ENCODE measurements around the gene CENPK. TPM values are rescaled to one million over a fixed set of nuclear protein-coding genes. Genes with fewer than 3 reads are reported as not detected.
A peak's percentile ranks its signal among the peaks of the same experiment; 100 is the strongest.
"Not testable (repeated sequence)": the region's sequence is repeated elsewhere in the genome, so short reads cannot be mapped to it uniquely, and the experiment has no call there.

CENPK gene
- total RNA-seq, 2 experiments from 2014 or later: 86.0 to 88.7 TPM

DNA sequence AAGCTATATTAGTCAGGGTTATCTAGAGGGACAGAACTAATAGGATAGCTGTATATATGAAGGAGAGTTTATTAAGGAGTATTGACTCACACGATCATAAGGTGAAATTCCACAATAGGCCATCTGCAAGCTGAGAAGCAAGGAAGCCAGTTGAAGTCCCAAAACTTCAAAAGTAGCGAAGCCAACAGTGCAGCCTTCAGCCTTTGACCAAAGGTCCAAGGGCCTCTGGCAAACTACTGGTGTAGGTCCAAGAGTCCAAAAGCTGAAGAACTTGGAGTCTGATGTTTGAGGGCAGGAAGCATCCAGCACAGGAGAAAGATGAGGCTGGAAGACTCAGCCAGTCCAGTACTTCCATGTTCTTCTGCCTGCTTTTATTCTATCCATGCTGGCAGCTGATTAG is 76.2 kb downstream of the CENPK start:
- CTCF ChIA-PET: interaction anchor here (0.6 to 1.2 kb wide), 7 partner anchors 12 to 682 kb away, joined by 3 to 6 read pairs (median 4); no protein-coding TSS in a partner anchor
- POLR2A ChIA-PET; H3K27ac Mint-ChIP-seq; H3K27me3 Mint-ChIP-seq; DNase-seq; H3K36me3 Mint-ChIP-seq (ENCODE audit: low read depth); H3K9me3 Mint-ChIP-seq; H3K4me3 Mint-ChIP-seq: not testable (repeated sequence)
- H3K4me1 Mint-ChIP-seq: peaks cover 13% of the 10 kb centered on the region

DNA sequence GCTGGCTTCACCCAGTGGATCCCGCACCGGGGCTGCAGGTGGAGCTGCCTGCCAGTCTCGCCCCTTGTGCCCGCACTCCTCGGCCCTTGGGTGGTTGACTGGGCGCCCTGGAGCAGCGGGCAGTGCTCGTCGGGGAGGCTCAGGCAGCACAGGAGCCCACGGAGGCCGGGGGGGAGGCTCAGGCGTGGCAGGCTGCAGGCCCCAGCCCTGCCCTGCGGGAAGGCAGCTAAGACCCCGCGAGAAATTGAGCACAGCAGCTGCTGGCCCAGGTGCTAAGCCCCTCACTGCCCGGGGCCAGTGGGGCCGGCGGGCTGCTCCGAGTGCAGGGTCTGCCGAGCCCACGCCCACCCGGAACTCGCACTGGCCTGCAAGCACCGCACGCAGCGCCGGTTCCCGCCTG is 77.6 kb downstream of the CENPK start:
- Mint-ChIP-seq H3K4me1 (peaks cover 15% of the 10 kb centered on the region), H3K36me3 (ENCODE audit: low read depth) (no peaks in the 10 kb centered on the region), H3K9me3 (no peaks in the 10 kb centered on the region), H3K4me3 (no peak overlapping the region), H3K27ac (no peak overlapping the region), H3K27me3 (no peaks in the 10 kb centered on the region)
- ChIA-PET CTCF (interaction anchor here (4.6 kb wide), 1 partner anchor 675 kb away, joined by 43 read pairs; no protein-coding TSS in a partner anchor), POLR2A (interaction anchor here (4.8 kb wide), 1 partner anchor 77 kb away, joined by 41 read pairs; the partner anchor contains the start of genes CENPK and PPWD1)
- no peak for DNase-seq

DNA sequence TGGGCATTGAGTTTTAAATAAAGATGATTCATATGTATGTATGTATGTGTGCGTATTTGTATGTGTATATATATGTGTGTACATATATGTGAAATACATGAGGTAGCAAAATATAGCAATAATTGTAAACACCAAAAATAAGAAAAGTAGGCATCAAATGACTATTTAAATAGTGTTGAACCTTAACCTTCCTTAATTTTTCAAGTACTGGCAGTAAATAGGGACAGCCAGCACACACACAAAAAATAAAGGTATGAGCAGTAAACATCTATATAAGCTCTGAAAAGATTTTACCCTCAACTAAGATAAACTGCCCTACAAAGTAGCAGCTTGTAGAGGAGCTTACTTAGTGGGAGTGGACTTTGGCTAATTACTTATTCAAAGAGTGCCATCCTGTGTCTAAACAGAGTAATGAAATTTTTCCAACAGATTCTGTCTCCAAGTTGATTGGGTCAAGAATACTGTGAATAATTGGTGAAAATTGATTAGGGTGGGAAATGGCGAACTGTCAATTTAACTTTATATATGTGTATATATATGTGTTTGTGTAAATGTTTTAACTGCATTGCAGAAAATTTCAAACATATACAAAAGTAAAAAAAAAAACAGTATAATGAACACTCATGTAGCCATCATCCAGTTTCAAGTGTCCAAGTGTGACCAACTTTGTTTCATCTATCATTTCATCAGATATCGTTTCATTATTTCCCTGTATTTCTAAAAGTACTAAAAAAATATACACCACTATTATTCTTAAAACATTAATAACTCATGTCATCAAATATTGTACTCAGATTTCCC is 79.2 kb downstream of the CENPK start:
- H3K27ac Mint-ChIP-seq: peak overlapping the region; percentile 24
- H3K9me3 Mint-ChIP-seq: no peaks in the 10 kb centered on the region
- ChIA-PET POLR2A (interaction anchor here (0.8 to 4.8 kb wide), 7 partner anchors 79 to 715 kb away, joined by 3 to 41 read pairs (median 11); partner anchors contain the start of genes CENPK, CWC27, PPWD1 and SREK1IP1), CTCF (interaction anchor here (0.6 to 4.6 kb wide), 23 partner anchors 11 to 850 kb away, joined by 3 to 43 read pairs (median 5); no protein-coding TSS in a partner anchor)
- no peaks in the 10 kb centered on the region for H3K36me3 Mint-ChIP-seq (ENCODE audit: low read depth)
- H3K4me1 Mint-ChIP-seq: peaks cover 15% of the 10 kb centered on the region
- no peak for DNase-seq
- H3K27me3 Mint-ChIP-seq: no peaks in the 10 kb centered on the region
- no peak overlapping the region for H3K4me3 Mint-ChIP-seq

DNA sequence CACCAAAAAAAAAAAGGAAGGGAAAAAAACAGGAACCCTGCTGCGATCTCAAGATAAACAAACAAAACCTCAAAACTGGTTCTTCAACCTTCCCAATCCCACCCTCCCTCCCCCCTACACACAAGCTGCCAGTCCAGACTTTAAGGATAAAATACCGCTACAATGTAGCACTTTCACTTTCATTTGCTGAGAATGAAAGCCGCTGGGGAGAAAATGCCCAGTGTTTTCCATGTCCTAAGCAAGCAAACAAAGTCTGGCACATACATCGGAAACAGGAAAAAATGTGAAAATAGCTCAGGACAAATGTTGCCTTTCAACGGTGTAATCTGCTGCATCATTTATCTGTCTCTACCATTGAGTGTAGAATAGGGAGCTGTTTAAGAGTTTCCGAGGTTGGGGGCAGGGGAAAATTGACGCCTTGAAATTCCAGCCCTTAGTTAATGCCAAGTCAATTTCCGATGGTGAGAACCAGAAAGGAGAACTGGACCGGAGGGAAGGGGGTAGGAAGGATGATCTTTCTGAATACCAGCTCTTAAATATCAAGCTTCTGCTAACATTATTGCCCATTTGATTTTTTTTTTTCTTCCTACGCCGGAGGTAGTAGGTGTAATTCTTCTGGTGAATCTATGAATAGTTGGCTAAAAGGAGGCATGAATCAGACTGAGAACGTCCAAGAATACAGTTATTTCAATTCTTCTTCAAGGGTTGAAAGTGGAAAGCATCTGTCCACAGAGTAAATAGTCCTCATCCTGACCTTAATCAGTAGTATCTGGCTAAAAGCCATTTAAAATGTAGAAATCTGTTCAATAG is 80.0 kb downstream of the CENPK start:
- DNase-seq: no peak
- CTCF ChIA-PET: interaction anchor here (0.6 to 4.6 kb wide), 25 partner anchors 10 to 849 kb away, joined by 3 to 43 read pairs (median 4); no protein-coding TSS in a partner anchor
- no peaks in the 10 kb centered on the region for H3K27me3 Mint-ChIP-seq
- H3K36me3 Mint-ChIP-seq (ENCODE audit: low read depth): no peaks in the 10 kb centered on the region
- H3K4me3 Mint-ChIP-seq: no peak overlapping the region
- H3K27ac Mint-ChIP-seq: peak overlapping the region; percentile 24
- peaks cover 15% of the 10 kb centered on the region for H3K4me1 Mint-ChIP-seq
- no peaks in the 10 kb centered on the region for H3K9me3 Mint-ChIP-seq
- POLR2A ChIA-PET: interaction anchor here (0.6 to 4.8 kb wide), 11 partner anchors 9 to 714 kb away, joined by 3 to 41 read pairs (median 5); partner anchors contain the start of genes CENPK, CWC27, PPWD1 and SREK1IP1

DNA sequence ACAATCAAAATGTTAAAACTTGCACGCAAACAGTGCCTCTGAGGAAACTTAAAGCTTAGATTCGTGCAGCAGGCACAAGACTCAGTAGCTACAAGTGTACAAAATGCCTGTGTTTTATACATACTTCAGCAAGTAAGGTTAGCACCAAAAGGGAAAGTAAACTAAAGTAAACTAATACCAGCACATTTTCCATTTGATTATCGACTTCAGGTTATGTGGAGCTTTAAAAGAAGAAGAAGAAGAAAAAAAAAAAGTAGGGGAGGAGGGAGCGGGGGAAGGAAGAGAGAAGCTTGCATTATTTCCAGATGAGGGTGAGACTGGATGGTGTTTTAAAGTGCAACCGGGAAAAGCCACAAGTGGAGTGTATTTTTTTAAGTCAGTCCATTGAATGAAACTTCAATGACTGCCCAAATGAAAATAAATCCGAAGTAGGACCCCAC is 80.7 kb downstream of the CENPK start:
- no peak for DNase-seq
- ChIA-PET CTCF (interaction anchor here (0.7 to 4.6 kb wide), 18 partner anchors 9 to 848 kb away, joined by 3 to 43 read pairs (median 6); no protein-coding TSS in a partner anchor), POLR2A (interaction anchor here (0.6 to 4.8 kb wide), 7 partner anchors 9 to 714 kb away, joined by 3 to 41 read pairs (median 11); partner anchors contain the start of genes CENPK, CWC27, PPWD1 and SREK1IP1)
- H3K4me1 Mint-ChIP-seq: peaks cover 15% of the 10 kb centered on the region
- no peaks in the 10 kb centered on the region for H3K27me3 Mint-ChIP-seq
- H3K4me3 Mint-ChIP-seq: no peak overlapping the region
- peak overlapping the region; percentile 61 for H3K27ac Mint-ChIP-seq
- no peaks in the 10 kb centered on the region for H3K9me3 Mint-ChIP-seq
- H3K36me3 Mint-ChIP-seq (ENCODE audit: low read depth): no peaks in the 10 kb centered on the region

DNA sequence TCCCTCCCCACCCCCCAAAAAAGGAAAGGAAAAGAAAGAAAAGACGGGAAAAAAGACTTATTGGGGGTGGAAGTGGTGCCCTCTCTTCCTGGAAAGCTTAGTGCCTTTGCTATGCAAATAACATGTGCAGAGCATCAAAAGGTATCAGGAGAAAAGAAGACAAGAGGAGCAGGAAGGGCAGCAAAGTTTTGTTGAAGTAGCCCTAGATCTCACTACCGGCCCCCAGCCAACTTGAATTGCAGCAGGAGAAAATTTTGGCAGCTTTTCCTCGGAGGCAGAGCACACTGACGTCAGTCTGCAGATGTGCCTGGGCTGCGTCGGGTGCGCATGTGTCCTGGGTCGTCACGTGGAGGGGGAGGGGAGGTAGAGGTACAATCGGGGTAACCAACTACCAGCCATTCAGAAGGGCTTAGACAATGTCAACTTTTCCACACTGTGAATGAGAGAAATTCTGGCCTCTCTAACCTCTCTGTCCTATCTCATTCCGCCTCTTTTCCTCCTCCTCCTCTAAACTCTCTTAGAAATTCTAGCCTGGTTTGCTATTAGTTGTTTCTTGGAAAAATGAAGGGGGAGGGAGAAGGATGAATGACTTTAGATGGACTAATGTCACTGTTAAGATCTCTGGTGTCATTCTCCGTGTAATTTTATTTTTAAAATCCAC is 81.2 kb downstream of the CENPK start, which contains the start of gene ADAMTS6:
Gene ADAMTS6 (minus strand): TSS at position 286 of the 661 bp plus-strand sequence. CDS start 8,247 bp downstream, outside the sequence.
- CTCF ChIA-PET: interaction anchor here (0.7 to 4.6 kb wide), 14 partner anchors 9 to 848 kb away, joined by 3 to 43 read pairs (median 4); no protein-coding TSS in a partner anchor
- DNase-seq: peak; percentile 78
- POLR2A ChIA-PET: interaction anchor here (0.6 to 4.8 kb wide), 6 partner anchors 10 to 713 kb away, joined by 3 to 41 read pairs (median 13); partner anchors contain the start of genes CENPK, CWC27, PPWD1 and SREK1IP1
- no peaks in the 10 kb centered on the region for H3K9me3 Mint-ChIP-seq
- peak within 1 kb of the TSS; percentile 61 for H3K27ac Mint-ChIP-seq
- H3K36me3 Mint-ChIP-seq (ENCODE audit: low read depth): no peaks in the 10 kb centered on the region
- peaks cover 15% of the 10 kb centered on the region for H3K4me1 Mint-ChIP-seq
- H3K27me3 Mint-ChIP-seq: no peaks in the 10 kb centered on the region
- H3K4me3 Mint-ChIP-seq: no peak within 1 kb of the TSS

DNA sequence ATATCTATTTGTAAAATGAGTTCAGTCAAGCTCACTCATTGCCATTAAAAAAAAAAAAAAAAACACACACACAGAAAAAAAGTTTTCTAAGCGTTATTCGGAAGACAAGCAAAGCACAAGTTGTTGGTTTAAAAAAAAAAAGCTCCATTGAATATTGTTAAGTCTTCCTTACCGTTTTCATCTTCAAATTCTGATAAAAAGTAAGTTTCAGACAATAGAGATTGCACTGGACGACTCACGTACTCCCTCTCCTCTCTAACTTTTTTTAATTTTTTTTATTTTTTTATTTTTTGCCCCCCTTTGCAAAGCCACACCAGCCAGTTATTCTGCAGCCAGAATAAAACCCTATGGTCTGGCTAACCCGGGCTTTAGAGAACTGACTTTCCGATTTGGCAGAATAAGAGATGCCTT is 81.8 kb downstream of the CENPK start:
- DNase-seq: no peak
- POLR2A ChIA-PET: interaction anchor here (0.9 to 4.8 kb wide), 5 partner anchors 81 to 713 kb away, joined by 3 to 41 read pairs (median 11); partner anchors contain the start of genes CENPK, CWC27, PPWD1 and SREK1IP1
- Mint-ChIP-seq H3K27ac (no peak overlapping the region), H3K4me1 (peaks cover 15% of the 10 kb centered on the region), H3K4me3 (no peak overlapping the region), H3K27me3 (no peaks in the 10 kb centered on the region), H3K36me3 (ENCODE audit: low read depth) (no peaks in the 10 kb centered on the region), H3K9me3 (no peaks in the 10 kb centered on the region)
- CTCF ChIA-PET: interaction anchor here (0.6 to 4.6 kb wide), 9 partner anchors 18 to 714 kb away, joined by 3 to 43 read pairs (median 4); no protein-coding TSS in a partner anchor

DNA sequence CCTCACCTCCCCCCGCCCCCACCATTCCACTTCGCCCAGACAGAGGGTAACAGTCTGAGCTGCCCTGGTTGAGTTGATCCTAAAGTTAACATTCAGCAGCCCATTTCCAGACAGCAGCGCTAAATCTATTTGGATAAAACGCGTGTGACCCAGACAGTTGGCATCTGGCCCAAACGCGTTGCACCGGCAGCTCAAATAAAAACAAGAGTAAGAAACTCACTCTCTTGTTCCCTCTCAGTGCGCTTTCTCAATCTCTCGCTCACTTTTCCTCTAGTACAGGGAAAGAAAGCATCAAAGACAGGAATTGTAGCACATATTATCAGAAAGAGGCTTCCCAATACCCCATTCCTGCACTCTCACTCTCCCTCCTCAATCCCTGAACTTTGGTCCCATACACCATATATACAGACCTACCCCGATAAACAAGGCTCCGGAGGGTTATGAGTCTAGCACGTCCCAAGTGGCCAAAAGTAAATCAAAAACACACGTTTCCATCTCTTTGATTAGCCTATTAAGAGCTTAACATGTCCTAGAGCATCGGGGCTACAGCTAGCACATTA is 82.6 kb downstream of the CENPK start:
- Mint-ChIP-seq H3K27ac (no peak overlapping the region), H3K9me3 (no peaks in the 10 kb centered on the region), H3K27me3 (peaks cover under 1% of the 10 kb centered on the region), H3K4me1 (peaks cover 15% of the 10 kb centered on the region), H3K36me3 (ENCODE audit: low read depth) (no peaks in the 10 kb centered on the region), H3K4me3 (no peak overlapping the region)
- CTCF ChIA-PET: interaction anchor here (0.6 to 2.5 kb wide), 6 partner anchors 377 to 713 kb away, joined by 3 to 13 read pairs (median 4); no protein-coding TSS in a partner anchor
- DNase-seq: peak; percentile 19
- POLR2A ChIA-PET: interaction anchor here (0.9 to 4.8 kb wide), 4 partner anchors 82 to 712 kb away, joined by 3 to 41 read pairs (median 9); partner anchors contain the start of genes CENPK, CWC27, PPWD1 and SREK1IP1

DNA sequence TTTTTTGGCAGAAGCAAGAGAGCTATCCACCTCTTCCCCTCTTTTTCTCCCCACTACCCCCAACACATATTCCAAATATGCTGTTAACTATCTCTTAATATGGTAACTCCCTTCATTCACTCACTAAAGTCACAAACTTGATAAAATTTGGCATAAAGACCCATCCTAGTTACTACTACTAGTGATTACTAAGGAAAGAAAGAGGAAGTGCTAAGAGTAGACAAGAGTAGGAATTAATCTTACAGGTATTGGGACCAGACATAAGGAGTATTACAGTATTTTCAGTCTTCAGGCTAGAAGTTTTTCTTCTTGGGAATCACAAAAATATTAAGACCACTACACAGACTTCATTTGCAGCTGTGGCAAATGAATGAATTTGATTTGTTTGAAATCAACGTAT is 83.4 kb downstream of the CENPK start:
- Mint-ChIP-seq H3K4me1 (peaks cover 15% of the 10 kb centered on the region), H3K27ac (no peak overlapping the region), H3K4me3 (no peak overlapping the region), H3K27me3 (peaks cover 3% of the 10 kb centered on the region), H3K9me3 (no peaks in the 10 kb centered on the region), H3K36me3 (ENCODE audit: low read depth) (no peaks in the 10 kb centered on the region)
- DNase-seq: no peak
- ChIA-PET POLR2A (interaction anchor here (0.6 kb wide), 1 partner anchor 83 kb away, joined by 3 read pairs; the partner anchor contains the start of genes CENPK and PPWD1), CTCF (interaction anchor here (2.5 kb wide), 1 partner anchor 376 kb away, joined by 13 read pairs; no protein-coding TSS in a partner anchor)

DNA sequence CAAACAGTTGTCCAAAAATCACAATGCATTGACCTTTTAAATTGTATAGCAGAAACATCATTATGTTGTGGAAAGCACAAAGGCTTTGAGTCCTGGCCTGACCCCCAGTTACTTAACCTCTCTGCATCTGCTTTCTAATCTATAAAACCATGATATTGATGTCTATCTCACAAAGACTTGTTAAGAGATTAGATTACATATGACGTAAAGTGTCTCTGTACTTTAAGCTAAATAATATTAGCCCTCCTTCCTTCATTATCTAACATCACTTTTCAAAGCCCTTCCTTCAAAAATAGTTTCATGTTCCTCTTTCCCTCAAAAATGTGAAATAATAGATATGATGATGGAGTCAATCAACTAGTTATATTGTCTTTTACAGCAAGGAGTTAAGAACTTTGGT is 84.6 kb downstream of the CENPK start:
- Mint-ChIP-seq H3K36me3 (ENCODE audit: low read depth) (no peaks in the 10 kb centered on the region), H3K27me3 (peaks cover 3% of the 10 kb centered on the region), H3K4me3 (no peak overlapping the region), H3K9me3 (no peaks in the 10 kb centered on the region), H3K4me1 (peaks cover 14% of the 10 kb centered on the region), H3K27ac (no peak overlapping the region)
- ChIA-PET POLR2A (no interaction called here), CTCF (no interaction called here)
- DNase-seq: no peak

DNA sequence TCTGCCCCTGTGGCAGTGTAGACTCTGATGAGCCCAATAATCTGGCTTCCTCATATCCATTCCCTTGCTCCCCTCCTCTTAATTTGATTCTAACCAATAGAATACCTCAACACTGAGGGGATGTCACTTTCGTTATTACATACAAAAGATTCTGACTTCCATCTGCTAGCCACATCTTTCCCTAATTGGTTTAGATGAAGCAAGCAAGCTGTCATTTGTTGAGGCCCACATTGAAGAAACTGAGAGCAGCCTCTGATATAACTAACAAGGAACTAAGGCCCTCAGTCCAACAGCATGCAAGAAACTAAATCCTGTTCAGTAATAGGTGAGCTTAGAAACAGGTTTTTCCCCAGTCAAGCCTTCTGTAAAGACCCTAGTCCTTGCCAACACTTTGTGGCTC is 87.1 kb downstream of the CENPK start:
- Mint-ChIP-seq H3K27me3 (peaks cover 5% of the 10 kb centered on the region), H3K4me1 (no peaks in the 10 kb centered on the region), H3K27ac (no peak overlapping the region), H3K36me3 (ENCODE audit: low read depth) (no peaks in the 10 kb centered on the region), H3K9me3 (no peaks in the 10 kb centered on the region), H3K4me3 (no peak overlapping the region)
- ChIA-PET CTCF (no interaction called here), POLR2A (interaction anchor here (1.6 kb wide), 1 partner anchor 148 kb away, joined by 3 read pairs; the partner anchor contains the start of gene TRIM23)
- no peak for DNase-seq

Measured in activated CD4-positive, alpha-beta memory T cell treated with anti-CD3 and anti-CD28 coated beads, Interleukin-2, amount 10 ng/mL, durations not matched to agents 7 days and 5 days (primary cell).